Activated CD4-positive, alpha-beta T cell treated with anti-CD3 and anti-CD28 coated beads for 4 hours (primary cell): Measurements from ENCODE around the gene FOXO6.
"Not testable (repeated sequence)": the region's sequence is repeated elsewhere in the genome, so short reads cannot be mapped to it uniquely, and the experiment has no call there.

Experiments used
- DNase-seq, 2 donors: peaks; one replicate each; pipeline ENCODE4 v3.0.0-alpha.2; 2020

FOXO6 gene

DNA sequence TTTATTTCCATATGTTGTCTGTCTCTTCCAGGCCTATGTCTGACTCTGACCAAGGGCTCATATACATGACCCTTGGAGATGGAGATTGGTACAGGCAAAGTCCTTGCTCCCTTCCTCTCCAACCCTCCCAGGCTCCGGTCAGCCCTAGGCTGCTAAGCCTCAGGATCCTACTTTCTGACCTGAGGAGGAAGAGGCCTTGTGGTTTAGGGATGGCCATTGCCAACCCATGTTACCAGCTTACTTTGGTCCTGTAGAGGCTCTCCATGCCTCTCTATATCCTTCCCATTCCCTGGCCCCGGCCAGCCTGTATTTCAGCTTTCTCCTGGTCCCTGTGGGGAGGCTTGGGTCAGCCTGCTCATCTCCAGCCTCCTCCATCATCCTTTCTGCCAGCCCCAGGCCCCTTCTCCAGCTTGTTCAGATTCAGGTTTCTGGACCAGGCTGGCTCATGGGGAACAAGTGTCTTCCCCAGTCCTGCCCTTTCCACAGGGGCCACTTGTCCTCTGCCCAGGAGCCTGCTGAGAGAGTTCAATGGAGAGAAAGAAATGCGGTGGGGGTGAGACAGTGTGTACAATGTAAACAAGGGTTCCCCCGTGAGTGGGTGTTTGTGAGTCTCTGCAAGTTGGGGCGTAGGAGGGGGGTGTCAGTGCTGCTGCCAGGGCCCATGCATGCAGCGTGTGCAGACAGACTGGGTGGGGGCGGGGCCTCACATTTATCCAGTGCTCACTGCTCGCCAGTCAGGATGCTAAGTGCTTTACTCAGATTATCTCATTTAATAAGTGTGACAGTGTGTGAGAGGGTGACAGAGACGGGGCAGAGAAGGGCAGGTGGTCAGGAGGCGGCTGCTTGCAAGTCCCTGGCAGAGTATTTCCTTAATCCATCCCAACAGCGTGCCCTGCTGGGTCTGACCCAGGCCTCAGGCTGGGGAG lies 31.3 kb upstream of the FOXO6 start:
- DNase-seq, result no peak

- no peak for DNase-seq
Measured at GRCh38 chr1:41330588-41331545, 30.4 kb upstream of the FOXO6 start.

- DNase-seq, result no peak
Measured at GRCh38 chr1:41331546-41331917, 29.7 kb upstream of the FOXO6 start.

DNA sequence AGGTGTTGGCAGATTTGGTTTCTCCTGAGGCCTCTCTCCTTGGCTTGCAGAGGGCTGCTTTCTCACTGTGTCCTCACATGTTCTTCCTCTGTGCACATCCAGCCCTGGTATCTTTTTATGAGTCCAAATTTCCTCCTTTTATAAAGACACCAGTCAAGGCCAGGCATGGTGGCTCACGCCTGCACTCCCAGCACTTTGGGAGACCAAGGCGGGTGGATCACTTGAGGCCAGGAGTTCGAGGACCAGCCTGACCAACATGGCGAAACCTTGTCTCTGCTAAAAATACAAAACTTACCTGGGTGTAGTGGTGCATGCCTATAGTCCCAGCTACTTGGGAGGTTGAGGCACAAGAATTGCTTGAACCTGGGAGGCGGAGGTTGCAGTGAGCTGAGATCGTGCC lies 29.1 kb upstream of the FOXO6 start:
- DNase-seq, result not testable (repeated sequence)

GRCh38 chr1:41333146-41333784 lies 28.0 kb upstream of the FOXO6 start:
- peak in 1 of 2 donors; percentile 24 for DNase-seq

- DNase-seq, result no peak
Measured at GRCh38 chr1:41338820-41339219, 22.4 kb upstream of the FOXO6 start.

DNA sequence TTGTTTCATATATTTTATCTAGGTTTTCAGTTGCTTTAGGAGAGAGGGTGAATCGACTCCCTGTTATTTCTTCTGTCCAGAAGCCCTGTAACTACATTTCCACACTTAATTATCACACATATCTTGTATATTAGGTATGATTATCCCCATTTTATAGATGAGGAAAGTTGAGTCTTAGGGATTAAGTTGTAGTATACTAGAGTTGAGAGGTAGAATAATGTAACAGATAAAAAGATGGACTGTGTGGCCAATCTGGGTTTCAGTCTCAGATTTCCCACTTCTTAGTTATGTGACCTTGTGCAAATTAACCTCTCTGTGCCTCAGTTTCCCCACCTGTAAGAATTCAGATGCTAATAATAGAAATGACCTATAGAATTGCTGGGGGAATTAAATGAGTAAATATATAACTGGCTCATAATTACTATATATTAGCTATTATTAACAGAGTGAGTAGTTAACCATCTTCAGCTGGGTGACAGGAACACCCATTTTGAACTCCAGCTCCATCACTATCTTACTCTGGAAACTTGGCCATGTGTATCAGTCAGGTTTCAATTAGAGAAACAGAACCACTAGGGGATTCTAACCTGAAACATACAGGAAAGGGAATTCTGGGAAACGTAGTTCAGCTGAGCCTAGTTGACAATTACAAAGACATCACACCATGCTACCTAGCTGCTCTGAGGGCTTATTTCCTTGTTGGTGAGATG lies 20.4 kb upstream of the FOXO6 start:
- no peak for DNase-seq

- DNase-seq, result no peak
Measured at GRCh38 chr1:41341365-41341683, 19.9 kb upstream of the FOXO6 start.

- DNase-seq, result no peak
Measured at GRCh38 chr1:41341772-41342562, 19.3 kb upstream of the FOXO6 start.

GRCh38 chr1:41342774-41343355 lies 18.4 kb upstream of the FOXO6 start:
- DNase-seq, result no peak

DNA sequence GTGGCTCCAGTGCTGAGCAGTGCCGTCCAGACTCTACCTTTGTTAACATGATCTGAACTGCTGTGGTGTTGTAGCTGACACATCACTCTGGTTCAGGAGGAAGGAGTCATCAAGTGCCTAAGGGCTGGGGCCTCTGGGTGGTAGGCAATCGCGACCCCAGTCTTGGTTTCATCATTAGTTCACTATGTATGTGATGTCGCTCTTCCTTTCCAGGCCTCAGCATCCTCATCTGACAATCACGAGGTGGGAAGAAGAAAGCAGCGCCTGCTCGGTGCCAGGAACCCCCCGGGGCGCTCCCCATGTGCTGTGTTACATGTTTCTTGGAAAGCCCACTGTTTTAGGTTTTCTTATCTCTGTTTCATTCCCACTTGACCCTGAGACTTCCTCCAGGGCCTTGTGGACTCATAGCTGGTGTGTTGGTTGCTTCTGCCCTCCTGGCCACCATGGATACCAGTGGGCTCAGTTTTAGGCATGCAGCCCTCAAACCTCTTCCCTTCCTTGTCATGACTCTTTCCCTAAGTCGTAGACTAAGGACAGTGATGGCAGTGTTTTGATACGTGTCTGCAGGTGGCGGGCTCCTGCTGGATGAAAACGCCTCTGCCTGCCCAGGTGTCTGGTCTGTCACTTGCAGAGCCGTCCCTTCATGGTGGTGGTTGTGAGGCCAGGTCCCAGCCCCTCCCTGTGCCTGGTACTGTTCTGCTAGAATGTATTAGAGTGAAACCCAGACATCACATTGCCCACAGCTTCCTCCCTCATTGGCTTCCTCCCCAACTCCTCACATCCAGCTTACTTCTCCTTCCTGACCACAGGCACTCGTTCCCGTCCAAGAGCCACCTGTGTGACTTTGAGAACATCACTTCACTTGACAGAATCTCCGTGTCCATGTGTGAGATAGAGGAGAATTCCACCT lies 17.2 kb upstream of the FOXO6 start:
- DNase-seq, result no peak

DNA sequence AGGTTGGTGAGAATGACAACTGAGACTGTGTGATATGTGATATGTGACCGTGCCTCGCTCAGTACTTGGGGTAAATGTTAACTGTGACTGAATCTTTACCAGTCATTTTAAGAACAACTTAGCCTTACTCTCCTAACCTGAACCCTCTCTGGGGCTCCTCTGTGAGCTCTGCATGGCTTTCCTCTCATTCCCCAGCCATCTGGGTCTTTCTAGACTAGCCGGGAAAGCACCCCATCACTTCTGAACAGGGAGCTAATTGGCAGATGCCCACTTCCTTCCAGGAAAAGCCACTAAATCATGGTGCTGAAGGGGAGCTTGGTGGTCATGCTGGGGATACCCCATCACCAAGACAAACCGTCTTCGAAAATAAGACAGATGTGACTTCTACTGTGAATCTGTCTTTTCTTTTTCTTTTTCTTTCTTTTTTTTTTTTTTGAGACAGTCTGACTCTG lies 16.5 kb upstream of the FOXO6 start:
- DNase-seq, result no peak

DNA sequence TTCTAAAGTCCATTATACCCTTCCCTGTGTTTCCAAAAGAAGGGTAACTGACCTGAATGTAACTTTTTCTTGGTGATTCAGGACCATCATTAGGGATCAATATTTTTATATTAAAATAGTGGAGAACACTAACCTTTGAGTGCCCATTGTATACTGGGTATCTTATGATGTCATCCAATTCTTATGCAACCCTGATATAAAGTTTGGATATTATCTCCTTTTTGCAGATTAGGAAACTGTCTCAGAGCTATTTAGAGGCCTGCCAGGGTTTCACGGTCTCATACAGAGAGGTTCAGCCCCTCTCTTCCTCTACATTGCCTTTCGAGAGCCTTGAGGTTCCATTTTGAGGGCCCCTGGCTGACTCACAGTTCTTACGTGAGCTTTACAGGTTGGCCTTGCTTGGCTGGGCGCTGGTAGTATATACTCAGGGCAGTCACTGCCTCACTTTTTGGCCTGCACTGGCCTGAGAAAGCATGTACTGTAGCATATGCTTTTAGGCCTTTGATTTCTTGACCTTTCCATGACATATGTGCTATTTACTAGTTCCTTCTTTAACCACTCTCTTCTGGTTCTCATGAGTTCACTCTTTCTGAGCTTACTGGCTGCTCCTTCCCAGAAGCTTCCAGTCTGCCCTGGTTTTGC lies 15.7 kb upstream of the FOXO6 start:
- no peak for DNase-seq

GRCh38 chr1:41347276-41347675 lies 14.0 kb upstream of the FOXO6 start:
- DNase-seq, result no peak

DNA sequence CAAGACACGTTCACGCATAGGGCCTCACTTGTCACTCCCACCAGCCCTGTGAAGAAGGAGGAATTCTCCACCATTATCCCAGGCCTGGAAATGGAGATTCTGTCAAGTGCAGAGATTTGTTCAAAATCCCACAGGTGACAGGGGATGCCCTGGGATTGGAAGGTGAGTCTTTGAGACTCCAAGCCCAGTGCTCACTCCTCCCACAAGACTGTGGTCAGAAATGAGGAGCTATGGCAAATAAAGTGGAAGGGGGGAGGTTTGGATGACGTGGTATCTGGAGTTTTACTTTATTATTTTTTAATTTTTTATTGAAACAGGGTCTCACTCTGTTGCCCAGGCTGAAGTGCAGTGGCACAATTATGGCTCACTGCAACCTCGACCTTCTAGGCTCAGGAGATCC lies 12.8 kb upstream of the FOXO6 start:
- no peak for DNase-seq

DNA sequence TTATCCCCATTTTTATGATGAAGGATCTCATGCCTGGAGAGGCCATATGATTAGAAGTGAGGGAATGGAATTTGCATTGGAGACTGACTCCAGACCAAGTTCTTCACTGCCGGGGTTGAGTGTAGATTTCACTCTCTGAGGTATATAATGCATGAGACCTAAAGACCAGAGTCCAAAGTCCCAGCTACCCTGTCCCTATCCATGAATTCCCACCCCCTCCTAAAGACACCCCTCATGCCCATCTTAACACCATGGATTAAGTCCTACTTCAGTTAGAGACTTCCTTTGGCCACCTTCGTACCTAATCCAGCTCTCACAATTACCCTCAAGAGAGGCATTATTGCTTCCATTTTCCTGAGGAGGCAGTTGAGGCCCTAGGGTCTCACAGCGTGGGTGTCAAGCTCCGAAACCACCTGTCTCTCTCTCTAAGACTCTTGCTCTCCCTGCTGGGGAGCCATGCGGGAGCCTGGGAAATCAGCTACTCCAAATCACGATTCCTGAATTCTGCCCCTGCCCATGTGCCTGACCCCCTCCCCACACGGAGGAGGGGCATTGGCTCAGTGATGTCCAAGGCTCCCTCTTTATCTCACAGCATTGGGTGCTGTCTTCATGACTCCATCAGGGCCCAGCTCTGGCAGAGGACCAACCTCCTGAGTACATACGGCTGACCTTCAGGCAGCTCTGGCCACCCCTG lies 11.7 kb upstream of the FOXO6 start:
- no peak for DNase-seq

DNA sequence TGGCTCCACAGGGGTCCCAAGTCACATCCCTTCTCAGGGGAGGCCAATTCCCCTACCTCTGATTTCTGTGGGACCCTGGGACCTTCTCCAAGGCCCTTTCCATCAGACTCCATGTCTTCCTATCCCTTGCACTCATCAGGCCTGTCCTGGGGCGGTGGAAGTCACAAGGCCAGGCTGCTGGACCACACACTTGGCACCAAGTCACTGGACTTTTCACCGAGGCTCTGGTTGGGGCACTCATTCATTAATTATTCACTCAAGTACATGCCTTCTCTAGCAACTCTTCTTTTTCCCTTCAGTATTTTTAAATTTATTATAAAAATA lies 11.2 kb upstream of the FOXO6 start:
- DNase-seq, result no peak

DNA sequence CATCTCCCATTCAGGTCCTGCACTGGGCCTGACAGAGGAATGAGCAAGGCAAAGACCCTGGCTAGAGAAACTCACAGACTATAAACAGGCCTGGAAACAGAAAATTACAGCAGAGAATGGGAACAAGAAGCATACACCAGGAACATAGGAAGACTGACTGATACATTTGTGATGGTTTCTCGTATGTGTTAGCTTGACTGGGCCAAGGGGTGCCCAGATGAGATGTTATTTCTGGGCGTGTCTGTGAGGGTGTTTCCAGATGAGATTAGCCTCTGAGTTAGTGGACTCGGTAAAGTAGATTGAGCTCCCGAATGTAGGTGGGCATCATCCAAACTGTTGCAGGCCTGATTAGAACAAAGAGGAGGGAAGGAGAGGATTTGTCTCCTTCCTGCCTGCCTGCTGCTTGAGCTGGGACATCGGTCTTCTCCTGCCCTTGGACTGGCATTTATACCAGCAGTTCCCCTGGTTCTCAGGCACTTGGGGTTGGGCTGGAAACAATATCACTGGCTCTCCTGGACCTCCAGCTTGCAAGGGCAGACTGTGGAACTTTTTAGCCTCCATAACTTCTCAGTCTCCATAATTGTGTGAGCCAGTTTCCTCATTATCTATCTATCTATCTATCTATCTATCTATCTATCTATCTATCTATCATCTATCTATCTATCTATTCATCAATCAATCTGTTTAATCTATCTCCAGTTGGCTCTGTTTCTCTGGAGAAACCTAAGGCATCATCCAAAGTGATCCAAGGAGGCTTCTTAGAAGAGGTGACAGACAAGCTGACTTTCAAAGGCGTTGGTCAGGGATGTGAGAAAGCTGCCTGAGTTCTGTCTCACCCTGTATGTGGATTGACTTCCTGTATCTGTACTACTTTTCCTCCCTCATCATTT lies 9.7 kb upstream of the FOXO6 start:
- DNase-seq, result no peak
